Right cardiac atrium (tissue), 5 donors: Measurements from ENCODE around the gene SETD7. TPM values are rescaled to one million over a fixed set of nuclear protein-coding genes. Genes with fewer than 3 reads are reported as not detected.

ENCODE experiments used
- ATAC-seq, 2 donors: fragments of 200-7000 bp; cut with Tn5 transposase; one replicate each; pipeline versions ENCODE4 v1.8.0 to v1.9.1; 2020; ENCODE audit warnings: moderate library complexity in 2 of 2, mild to moderate bottlenecking in 1 of 2
- DNase-seq, 3 donors: peaks; one replicate each; pipeline ENCODE4 v3.0.0-alpha.2; 2020
- H3K27ac ChIP-seq: one replicate; pipeline ENCODE4 v1.5.1; 2013; ENCODE audit warnings: mild to moderate bottlenecking, low read length, control low read depth, moderate library complexity
- H3K27me3 ChIP-seq: one replicate; pipeline ENCODE4 v1.6.1; 2013; ENCODE audit not compliant: control insufficient read depth, insufficient read depth
- H3K4me1 ChIP-seq: one replicate; pipeline ENCODE4 v1.6.1; 2013; ENCODE audit warnings: low read length; ENCODE audit not compliant: control insufficient read depth, insufficient read depth
- H3K4me3 ChIP-seq: one replicate; pipeline ENCODE4 v1.5.1; 2013; ENCODE audit warnings: low read length, control low read depth
- H3K9me3 ChIP-seq: one replicate; pipeline ENCODE4 v1.6.1; 2013; ENCODE audit warnings: low read length; ENCODE audit not compliant: control insufficient read depth
- WGBS: extraction: QIAGEN DNeasy Blood & Tissue Kit; methylation state at CpG from one replicate; pipeline ENCODE4 v1.1.7; 2013; 5-methylcytosine and 5-hydroxymethylcytosine counted together
- intact Hi-C, 4 donors: fragments of 100-400 bp; cut with DNase I; formaldehyde crosslinking; loops; one replicate each; pipeline versions ENCODE4 v1.11.0 to v1.14.0; 2022 to 2023
- polyA plus RNA-seq: library from polyadenylated mRNA; stranded (reverse); fragments of 200-250 nt; gene quantifications from one replicate; pipeline ENCODE4 v1.2.3, GENCODE V29; 2013
- total RNA-seq, 4 donors: library from RNA; stranded (reverse); fragmentation: NEBNext Ultra II Directional; extraction: Animal tissue kit (Norgen Biotek cat#: 25700); gene quantifications; one replicate each; pipeline ENCODE4 v1.2.1, GENCODE V29; 2021
- donor health status: healthy with polysubstance abuse.
- donor health status: DM: no; HTN: yes; CAD: no.
- donor health status: DM: no; HTN: no; CAD: no.
- donor health status: DM: no; HTN: yes; CAD: no; lungs with severe emphysema.
- donor health status: DM: yes; HTN: yes; CAD: no.

SETD7 gene
- total and polyA plus RNA-seq, 5 donors: 17.8 to 61.9 (median 56.4) TPM

DNA sequence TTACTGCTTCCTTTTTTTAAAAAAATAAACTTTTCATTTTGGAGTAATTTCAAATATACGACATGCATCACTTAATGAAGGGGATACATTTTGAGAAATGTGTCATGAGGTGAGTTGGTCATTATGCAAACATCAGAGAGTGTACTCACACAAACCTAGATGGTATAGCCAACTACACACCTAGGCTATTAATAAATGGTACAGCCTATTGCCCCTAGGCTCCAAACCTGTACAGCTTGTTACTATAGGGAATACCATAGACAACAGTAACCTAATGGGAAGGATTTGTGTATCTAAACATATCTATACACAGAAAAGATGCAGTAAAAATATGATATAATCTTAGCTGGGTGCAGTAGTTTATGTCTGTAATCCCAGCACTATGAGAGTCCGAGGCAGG, 29.1 kb downstream of the SETD7 start:
- 98% methylated on average over 2 of the region's 2 CpGs for WGBS
- H3K9me3 ChIP-seq: no peaks in the 10 kb centered on the region
- H3K4me1 ChIP-seq: no peaks in the 10 kb centered on the region
- H3K27me3 ChIP-seq: no peaks in the 10 kb centered on the region
- intact Hi-C loops: no loop called here
- no peak overlapping the region for H3K4me3 ChIP-seq
- no peak overlapping the region for H3K27ac ChIP-seq
- ATAC-seq (no peak), DNase-seq (no peak)

DNA sequence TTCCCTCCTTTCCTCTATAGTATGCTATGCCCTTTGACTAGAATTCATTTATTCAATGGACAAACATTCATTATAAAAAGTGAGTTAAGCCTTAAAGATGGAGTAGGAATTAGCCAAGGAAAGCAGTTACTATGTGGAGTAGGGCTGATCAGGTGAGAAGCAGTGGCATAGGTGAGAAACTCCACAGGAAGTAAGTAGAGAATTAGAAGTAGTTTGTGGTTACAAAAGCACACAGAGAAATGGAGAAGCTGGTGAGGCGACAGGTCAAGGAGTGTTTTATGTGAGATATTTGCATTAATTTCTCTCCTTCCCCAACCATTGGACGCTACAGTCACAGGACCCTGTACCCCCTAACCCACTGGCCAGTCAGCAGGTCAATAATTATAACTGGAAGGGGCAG, 30.6 kb downstream of the SETD7 start:
- Histone ChIP-seq H3K9me3 (no peaks in the 10 kb centered on the region), H3K4me1 (no peaks in the 10 kb centered on the region), H3K27ac (no peak overlapping the region), H3K27me3 (no peaks in the 10 kb centered on the region), H3K4me3 (no peak overlapping the region)
- DNase-seq (no peak), ATAC-seq (no peak)
- WGBS: 42% methylated on average over 2 of the region's 2 CpGs
- intact Hi-C loops: no loop called here

DNA sequence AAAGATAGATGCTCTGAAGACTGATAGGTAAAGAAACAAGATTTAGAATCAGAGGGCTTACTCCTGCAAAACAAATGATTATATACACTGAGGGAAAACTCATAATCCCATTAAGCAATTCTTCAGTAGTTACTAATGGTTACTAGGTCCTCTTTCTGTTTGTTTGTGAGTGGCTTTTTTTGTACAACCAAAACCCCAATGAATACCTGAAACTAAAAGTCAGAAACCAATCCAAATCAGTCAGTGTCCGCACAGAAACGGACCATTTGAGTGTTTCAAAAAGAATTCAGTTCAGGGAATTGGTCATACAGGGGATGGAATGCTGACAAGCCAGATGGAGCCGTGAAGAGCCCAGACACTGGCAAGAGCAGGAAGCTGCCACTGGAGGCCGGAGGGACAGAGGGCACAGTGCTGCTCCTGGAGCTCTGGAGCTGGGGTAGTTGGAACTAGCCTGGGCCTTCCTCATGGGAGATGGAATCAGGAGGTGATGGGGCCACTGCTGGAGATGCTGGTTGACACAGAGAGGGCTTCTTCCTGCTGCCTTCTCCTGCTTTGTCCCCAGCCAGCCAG, 31.9 kb downstream of the SETD7 start:
- Histone ChIP-seq H3K9me3 (no peaks in the 10 kb centered on the region), H3K4me3 (no peak overlapping the region), H3K27me3 (no peaks in the 10 kb centered on the region), H3K27ac (no peak overlapping the region), H3K4me1 (no peaks in the 10 kb centered on the region)
- ATAC-seq (no peak), DNase-seq (no peak)
- intact Hi-C loops: no loop called here
- 78% methylated on average over 4 of the region's 4 CpGs for WGBS

DNA sequence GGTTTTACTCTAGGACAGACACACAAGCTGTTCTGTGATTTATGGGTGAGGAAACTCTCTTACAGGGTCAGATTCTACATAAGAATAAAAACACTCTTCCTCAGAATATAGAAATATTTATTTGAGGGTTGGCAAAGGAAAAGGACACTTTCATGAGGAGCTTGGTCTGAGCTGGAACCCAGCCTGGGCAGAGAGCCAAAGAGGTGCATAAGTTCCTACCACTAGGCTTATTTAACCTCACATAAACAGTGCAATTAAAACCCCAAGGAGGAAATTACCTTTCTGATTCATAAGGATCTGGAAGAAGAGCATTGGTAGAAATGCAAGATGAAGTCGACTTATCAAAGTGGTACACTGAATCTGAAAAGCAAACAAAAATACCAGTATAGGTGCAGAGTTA, 32.9 kb downstream of the SETD7 start:
- intact Hi-C loops: no loop called here
- no peaks in the 10 kb centered on the region for H3K4me1 ChIP-seq

DNA sequence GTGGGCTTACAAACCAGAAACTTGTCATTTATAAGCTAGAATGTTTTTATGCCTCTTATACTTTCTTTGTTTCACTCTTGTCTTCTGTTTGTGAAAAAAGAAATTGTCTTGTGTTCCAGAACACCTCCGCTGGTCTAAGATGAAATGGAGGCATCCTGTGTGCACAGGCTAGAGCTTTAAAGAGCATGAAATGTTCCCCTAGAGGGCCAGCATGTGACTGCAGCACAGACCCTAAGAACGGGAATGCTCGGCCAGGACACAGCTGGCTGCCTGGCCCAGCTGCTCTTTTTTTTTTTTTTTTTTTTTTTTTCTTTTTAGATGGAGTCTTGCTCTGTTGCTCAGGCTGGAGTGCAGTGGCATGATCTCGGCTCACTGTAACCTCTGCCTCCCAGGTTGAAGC, 33.6 kb downstream of the SETD7 start:
- Histone ChIP-seq H3K4me3 (no peak overlapping the region), H3K27me3 (no peaks in the 10 kb centered on the region), H3K27ac (no peak overlapping the region), H3K9me3 (no peaks in the 10 kb centered on the region), H3K4me1 (no peaks in the 10 kb centered on the region)
- DNase-seq (peak in 1 of 3 donors; percentile 54), ATAC-seq (peak; percentile 51 to 65)
- intact Hi-C loops: no loop called here
- 70% methylated on average over 4 of the region's 4 CpGs for WGBS

More for the DNA sequence above, 32.9 kb downstream of the SETD7 start:
- DNase-seq (peak in 1 of 3 donors; percentile 65), ATAC-seq (no peak)
- no peak overlapping the region for H3K4me3 ChIP-seq
- H3K27ac ChIP-seq: no peak overlapping the region
- H3K9me3 ChIP-seq: no peaks in the 10 kb centered on the region
- H3K27me3 ChIP-seq: no peaks in the 10 kb centered on the region
- WGBS: 89% methylated on average over 1 of the region's 1 CpG

DNA sequence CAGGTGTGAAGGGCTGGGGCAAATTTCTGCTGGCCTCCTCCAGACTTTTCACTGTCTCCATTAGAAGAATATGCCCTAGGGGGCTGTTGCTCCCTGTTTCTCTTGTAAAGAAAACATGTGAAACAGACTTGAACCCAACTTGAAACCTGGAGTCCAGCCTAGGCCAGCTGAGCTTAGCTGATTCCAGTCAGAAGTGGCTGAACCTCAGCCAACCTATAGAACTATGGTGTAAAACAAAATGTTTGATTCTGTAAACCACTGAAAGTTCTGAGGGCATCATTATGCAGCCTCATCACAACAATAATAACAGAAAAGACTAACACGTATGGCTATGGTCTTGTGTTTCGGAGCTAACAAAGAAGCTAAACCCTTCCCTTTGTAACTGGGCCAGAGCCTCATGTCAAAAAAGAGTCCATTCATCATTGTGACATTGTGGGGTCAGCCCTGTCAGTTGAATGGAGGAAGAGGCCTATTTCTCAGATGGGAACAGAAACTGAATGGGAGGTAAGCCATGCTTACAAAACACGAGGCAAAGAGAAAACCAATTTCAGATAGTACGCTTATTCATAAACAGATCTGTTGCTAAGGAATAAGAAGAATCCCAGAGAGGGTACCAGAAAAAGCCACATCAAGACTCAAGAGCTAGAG, 34.1 kb downstream of the SETD7 start:
- Histone ChIP-seq H3K4me3 (no peak overlapping the region), H3K27ac (no peak overlapping the region), H3K27me3 (no peaks in the 10 kb centered on the region), H3K4me1 (no peaks in the 10 kb centered on the region), H3K9me3 (no peaks in the 10 kb centered on the region)
- ATAC-seq: no peak
- no peak for DNase-seq
- 78% methylated on average over 4 of the region's 4 CpGs for WGBS
- intact Hi-C loops: no loop called here

DNA sequence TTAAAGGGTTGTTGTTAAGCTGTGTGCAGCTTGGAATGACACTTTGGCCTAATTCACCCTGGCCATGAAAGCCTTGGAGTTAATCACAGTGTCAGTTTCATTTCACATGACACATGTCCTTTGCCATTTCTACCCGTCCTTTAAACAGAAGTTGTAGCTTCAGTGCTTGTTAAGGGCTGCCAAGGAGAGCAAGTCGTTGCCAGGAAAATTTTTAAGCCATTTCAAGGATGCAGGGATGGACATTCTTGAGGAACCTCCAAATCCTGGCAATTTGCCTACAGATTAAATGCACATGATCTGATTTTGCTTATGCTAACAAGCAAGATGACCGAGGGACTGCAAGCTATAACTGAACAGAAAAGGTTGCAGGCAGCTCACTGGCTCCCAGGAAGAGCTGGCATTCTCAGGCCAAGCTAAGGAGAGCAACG, 40.5 kb downstream of the SETD7 start:
- intact Hi-C loops: no loop called here
- ATAC-seq (peak; percentile 61 to 72), DNase-seq (no peak)
- H3K9me3 ChIP-seq: no peaks in the 10 kb centered on the region
- peaks cover 6% of the 10 kb centered on the region for H3K4me1 ChIP-seq
- H3K27ac ChIP-seq: peak overlapping the region; percentile 43
- no peaks in the 10 kb centered on the region for H3K27me3 ChIP-seq
- 24% methylated on average over 4 of the region's 4 CpGs for WGBS
- no peak overlapping the region for H3K4me3 ChIP-seq

DNA sequence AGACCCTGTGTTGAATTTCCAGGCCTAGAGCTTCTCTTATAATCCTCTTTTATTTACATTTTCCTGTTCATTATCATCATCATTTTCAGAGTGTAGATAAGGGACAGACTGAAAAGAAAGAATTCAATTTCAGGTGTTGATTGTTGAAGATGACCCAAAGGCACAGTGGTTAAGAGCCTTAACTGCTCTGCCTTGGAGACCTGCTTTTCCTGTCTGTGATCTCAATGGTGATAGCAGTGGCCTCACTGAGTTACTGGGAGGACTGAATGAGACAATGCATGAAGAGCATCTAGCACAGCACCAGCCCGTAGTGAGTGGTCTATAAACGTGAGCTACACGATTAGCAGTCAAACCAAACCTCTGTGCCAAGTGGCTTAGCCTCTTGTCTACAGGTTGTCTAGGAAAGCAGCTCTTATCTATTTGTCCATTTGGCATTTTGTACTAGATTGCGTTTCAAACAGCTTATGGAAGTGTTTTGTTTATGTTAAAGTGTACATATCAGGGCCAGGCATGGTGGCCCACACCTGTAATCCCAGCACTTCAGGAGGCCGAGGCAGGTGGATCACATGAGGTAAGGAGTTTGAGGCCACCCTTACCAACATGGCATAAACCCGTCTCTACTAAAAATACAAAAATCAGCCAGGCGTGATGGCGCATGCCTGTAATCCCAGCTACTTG, 41.5 kb downstream of the SETD7 start:
- intact Hi-C loops: no loop called here
- Histone ChIP-seq H3K4me1 (peaks cover 6% of the 10 kb centered on the region), H3K27me3 (no peaks in the 10 kb centered on the region), H3K4me3 (no peak overlapping the region), H3K9me3 (no peaks in the 10 kb centered on the region), H3K27ac (peak overlapping the region; percentile 36)
- ATAC-seq (no peak), DNase-seq (no peak)
- WGBS: 75% methylated on average over 8 of the region's 8 CpGs

DNA sequence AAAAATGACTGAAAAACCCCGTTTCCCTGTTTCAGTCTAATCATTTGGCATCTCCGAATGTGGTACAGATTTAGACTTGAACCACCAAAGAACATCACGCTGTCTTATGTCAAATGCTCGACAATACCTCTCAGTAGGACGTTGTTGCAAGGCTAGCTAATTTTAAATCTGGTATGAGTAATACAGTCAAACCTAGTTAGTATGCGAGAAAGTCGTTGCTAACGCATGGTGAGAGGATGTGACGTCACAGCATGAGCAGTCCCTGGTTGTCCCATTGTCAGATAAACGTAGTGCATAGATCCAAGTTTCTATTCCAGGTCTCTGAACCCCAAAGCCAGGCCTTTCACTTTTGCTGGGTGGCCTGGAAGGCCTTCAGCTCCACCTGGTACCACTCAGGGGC, 44.7 kb downstream of the SETD7 start:
- Histone ChIP-seq H3K4me3 (no peak overlapping the region), H3K27me3 (no peaks in the 10 kb centered on the region), H3K9me3 (no peaks in the 10 kb centered on the region), H3K27ac (no peak overlapping the region), H3K4me1 (peaks cover 9% of the 10 kb centered on the region)
- intact Hi-C loops: no loop called here
- no peak for ATAC-seq
- no peak for DNase-seq
- 65% methylated on average over 10 of the region's 10 CpGs for WGBS

DNA sequence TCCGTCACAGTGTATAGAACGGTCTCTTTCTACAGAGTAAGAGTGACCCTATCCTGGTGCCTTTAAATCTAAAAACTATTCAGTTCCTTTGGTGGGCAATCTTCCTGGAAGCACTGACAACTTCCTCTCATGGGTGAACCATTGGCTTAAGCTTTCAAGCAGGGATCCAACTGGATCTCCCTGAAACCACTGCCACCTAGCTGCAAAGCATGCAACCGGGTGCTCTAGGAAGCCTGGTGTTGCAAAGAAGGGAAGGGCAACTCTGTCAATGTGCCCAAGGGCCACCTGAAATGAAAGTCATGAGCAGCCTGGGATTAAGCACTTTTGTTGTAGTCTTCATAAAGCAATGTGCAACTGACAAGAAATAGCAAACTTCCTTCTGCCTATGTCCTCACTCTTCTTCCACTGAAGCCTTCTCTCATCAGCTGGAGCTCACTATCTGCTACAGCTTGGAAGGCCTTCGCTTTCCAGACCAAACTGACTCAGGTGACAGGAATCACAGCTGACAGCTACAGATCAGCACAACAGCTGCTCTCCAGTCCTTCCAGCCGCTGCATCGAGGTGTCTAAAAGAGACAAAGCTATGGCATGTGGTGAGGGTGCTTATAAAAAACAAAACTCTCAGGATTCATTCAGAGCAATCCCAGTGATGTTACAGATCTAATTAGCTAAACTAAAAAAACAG, 46.1 kb downstream of the SETD7 start:
- no peak for DNase-seq
- WGBS: 70% methylated on average over 6 of the region's 6 CpGs
- H3K27me3 ChIP-seq: no peaks in the 10 kb centered on the region
- peak; percentile 60 to 63 for ATAC-seq
- H3K4me3 ChIP-seq: no peak overlapping the region
- intact Hi-C loops: no loop called here
- H3K27ac ChIP-seq: peak overlapping the region; percentile 48
- peaks cover 8% of the 10 kb centered on the region for H3K4me1 ChIP-seq
- H3K9me3 ChIP-seq: no peaks in the 10 kb centered on the region

DNA sequence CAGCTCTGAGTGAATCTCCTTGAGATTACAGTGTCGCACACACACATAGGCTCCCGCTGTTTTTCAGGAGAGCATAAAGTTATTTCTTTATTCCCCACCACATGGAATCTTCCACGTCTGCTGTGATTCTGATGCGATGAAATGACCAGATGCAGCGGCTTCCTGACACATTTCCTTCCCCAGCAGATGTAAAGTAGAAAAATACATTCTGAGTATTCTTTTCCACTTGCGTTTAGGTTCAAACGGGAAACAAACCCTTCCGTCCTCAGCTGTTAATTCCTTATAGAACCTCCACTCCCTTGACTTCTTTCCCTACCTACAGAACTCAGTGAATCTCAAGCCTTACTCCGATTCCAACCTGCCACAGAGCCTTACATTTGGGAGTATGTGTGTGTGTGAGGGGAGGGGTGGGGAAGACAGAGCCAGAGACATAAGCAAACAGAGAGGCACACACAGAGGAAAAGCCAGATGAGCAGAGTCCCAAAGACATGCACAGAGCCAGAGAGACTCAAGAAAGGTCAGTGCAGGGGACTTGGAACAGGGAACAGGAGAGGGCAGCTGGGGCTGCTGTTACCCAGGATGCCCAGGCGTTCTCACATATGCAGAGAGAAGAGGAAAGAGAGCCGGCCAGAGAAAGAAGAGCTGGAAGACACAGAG, 47.3 kb downstream of the SETD7 start:
- Histone ChIP-seq H3K4me3 (no peak overlapping the region), H3K4me1 (peaks cover 3% of the 10 kb centered on the region), H3K9me3 (no peaks in the 10 kb centered on the region), H3K27me3 (no peaks in the 10 kb centered on the region), H3K27ac (no peak overlapping the region)
- DNase-seq: no peak
- ATAC-seq: no peak
- 71% methylated on average over 11 of the region's 11 CpGs for WGBS
- intact Hi-C loops: no loop called here
